HS-27A (cell line): Measurements from ENCODE around the gene ACVR2B.
A peak's percentile ranks its signal among the peaks of the same experiment; 100 is the strongest.

ENCODE experiments used
- DNase-seq: peaks from one replicate; pipeline ENCODE4 v3.0.0-alpha.2; 2012; ENCODE audit warnings: low read depth, missing footprints

Gene ACVR2B

DNA sequence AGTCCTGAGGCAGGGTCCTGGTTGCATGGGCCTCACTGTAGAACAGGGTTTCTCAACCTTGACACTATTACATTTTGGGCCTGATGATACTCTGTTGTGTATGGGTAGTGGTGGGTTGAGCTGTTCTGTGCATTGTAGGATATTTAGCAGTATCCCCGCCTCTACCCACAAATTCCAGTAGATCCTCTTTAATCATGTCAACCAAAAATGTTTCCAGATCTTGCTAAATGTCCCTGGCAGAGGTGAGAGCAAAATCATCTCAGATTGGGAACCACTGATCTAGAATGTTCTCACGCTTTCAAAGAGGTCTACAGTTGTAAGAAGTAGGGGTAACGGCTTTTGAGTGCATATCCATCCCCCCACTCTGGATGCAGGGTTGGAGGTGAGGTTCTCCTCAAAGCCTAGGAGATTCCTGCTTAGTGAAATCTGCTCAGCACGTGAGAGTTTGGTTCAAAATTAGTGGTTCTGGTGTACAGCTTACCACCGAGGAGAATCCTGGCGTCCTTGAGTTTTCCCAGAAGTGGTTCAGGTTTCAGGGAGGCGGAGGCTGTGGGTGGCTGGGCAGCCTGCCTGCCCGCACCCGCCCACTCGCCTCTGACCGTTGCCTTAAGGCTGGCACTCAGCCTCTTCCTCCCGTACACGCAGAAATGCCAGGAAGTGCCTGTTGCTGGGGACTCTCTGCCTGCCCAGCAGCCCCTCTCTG lies 5.3 kb downstream of the ACVR2B start:
- DNase-seq: no peak

GRCh38 chr3:38459499-38460048 lies 5.9 kb downstream of the ACVR2B start:
- no peak for DNase-seq

- no peak for DNase-seq
Measured at GRCh38 chr3:38460377-38461270, 6.9 kb downstream of the ACVR2B start.

- no peak for DNase-seq
Measured at GRCh38 chr3:38465588-38466154, 12.0 kb downstream of the ACVR2B start.

DNA sequence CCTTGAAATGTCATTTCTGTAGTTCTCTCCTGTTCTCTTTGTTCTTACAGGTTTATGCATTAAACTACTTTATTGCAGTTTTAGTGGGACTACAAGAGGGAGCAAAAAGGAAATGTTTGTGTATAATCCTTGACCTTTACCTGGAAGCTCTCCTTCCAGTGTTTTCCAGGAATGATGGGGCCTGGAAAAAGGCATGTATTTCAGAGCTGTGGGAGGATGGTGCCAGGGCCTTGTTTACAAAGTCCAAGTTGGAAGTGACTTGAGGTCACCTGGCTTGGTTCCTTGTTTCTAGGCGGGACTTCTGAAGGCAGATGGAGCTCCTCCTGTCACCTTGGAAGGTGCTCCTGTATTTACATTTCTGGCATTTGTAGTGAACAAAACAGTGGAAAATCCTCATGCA lies 15.1 kb downstream of the ACVR2B start:
- DNase-seq: no peak

DNA sequence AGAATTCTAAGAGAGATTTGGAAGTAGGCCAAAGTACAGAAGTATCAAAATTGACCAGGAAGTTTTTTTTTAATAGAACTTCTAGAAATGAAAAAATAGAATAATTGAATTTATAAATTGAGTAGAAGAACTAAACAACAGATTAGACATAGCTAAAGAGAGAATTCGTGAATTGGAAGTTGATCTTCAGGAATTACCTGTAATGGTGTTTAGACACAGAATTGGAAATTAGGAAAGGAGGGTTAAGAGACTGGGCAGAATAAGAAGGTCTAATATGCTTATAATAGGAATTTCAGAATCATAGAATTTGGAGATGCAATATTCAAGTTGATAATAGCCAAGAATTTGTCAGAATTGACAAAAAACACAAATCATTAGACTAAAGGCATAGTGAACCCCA lies 16.2 kb downstream of the ACVR2B start:
- DNase-seq: no peak

GRCh38 chr3:38471260-38471857 lies 17.7 kb downstream of the ACVR2B start:
- DNase-seq: no peak

GRCh38 chr3:38472342-38472741 lies 18.7 kb downstream of the ACVR2B start:
- no peak for DNase-seq

- DNase-seq: no peak
Measured at GRCh38 chr3:38473229-38473628, 19.5 kb downstream of the ACVR2B start.

GRCh38 chr3:38474928-38475605 lies 21.4 kb downstream of the ACVR2B start:
- DNase-seq: no peak

GRCh38 chr3:38475716-38476115 lies 22.0 kb downstream of the ACVR2B start:
- DNase-seq: no peak

DNA sequence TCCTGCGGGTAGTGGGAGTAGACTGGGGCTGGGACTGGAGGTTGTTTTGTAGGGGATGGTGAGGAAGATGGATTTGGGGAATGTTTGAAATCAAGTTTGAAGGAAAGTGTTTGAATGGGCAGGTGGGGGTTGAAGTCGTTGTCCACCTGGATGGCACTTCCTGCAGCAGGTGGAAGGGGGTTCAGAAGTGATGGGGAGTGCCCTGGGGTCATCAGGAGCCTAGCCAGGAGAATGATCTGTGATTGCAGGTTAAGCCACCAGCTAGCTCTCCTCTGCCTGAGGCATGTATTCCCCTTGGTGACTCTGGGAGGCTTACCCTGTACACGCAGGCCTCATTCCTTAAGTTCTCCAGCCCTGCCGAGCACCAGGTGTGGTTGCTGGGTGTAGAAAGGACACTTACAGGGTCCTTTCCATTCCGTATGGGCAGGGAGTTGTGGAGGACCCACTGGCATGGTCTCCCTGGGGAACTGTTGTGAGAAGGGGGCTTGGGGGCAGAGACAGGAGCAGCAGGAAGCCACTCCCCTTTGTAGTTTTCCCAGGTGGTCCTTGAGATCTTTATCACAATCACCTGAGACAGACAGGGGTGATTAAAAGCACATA lies 22.6 kb downstream of the ACVR2B start:
- no peak for DNase-seq

DNA sequence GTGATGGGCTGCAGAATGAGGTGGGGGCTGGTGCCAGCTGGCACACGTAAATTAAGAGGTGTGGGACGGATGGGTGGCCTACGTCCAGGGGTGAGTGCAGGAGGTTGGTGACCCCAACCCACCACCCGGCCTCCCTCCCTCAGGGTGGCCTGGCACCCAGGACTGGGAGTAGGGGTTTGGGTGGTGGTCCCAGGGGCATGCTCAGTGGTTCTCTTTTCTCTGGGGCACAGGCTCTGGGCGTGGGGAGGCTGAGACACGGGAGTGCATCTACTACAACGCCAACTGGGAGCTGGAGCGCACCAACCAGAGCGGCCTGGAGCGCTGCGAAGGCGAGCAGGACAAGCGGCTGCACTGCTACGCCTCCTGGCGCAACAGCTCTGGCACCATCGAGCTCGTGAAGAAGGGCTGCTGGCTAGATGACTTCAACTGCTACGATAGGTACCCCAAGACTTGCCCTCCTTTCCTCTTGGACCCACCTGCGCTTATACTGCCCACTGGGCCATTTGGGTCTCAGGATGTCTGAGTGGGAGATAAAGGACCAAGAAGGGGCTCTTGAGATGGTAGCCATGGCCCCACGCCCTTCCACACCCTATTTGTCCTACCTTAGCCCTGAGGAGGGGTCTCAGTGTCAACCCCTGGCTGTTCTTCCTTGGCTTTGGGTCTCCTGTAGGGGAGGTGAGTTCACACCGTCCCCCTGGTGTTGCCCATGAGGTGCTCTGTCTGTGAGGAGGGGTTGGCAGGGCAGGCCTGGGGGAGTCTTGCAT lies 23.5 kb downstream of the ACVR2B start:
- DNase-seq: no peak

DNA sequence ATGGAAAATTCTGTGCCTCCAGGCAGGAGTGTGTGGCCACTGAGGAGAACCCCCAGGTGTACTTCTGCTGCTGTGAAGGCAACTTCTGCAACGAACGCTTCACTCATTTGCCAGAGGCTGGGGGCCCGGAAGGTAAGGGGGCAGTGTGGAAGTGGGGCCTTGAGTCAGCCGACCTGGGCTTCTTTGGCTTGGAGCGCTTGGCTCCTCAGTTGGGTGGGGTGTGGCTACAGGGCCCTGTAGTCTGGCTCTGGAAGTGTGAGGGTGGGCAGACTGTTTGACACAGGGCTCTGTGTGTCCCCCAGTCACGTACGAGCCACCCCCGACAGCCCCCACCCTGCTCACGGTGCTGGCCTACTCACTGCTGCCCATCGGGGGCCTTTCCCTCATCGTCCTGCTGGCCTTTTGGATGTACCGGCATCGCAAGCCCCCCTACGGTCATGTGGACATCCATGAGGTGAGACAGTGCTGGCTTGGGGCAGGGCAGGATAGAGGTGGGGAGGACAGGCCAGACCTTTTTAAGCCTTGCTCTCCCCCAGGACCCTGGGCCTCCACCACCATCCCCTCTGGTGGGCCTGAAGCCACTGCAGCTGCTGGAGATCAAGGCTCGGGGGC lies 24.3 kb downstream of the ACVR2B start:
- DNase-seq: no peak

- no peak for DNase-seq
Measured at GRCh38 chr3:38478901-38479300, 25.2 kb downstream of the ACVR2B start.

DNA sequence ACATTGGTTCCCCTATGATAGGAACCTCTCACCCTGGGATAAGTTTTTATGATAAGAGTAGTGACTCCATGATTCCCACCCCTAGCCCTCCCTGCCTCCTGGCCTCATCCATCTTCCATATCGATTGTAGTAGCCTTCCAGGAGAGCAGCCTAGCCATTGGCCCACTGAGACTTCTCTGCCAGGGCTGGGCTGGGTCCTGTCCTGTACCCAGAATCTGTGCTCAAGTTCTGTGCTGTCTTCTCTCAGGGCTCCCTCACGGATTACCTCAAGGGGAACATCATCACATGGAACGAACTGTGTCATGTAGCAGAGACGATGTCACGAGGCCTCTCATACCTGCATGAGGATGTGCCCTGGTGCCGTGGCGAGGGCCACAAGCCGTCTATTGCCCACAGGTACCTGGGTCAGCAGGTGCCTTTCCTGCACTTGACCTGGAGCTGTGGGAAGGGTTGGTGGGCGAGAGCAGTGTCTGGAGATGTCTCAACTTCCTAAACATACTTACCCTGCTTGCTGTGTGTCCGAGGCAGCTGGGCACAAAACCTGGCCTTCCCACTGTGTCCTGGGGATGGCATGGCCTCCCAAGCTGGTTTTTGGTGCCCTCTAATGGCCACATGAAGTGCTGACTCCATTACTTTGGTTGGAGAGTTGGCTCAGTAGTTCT lies 25.9 kb downstream of the ACVR2B start:
- DNase-seq: peak; percentile 31

GRCh38 chr3:38480093-38480445 lies 26.4 kb downstream of the ACVR2B start:
- no peak for DNase-seq

DNA sequence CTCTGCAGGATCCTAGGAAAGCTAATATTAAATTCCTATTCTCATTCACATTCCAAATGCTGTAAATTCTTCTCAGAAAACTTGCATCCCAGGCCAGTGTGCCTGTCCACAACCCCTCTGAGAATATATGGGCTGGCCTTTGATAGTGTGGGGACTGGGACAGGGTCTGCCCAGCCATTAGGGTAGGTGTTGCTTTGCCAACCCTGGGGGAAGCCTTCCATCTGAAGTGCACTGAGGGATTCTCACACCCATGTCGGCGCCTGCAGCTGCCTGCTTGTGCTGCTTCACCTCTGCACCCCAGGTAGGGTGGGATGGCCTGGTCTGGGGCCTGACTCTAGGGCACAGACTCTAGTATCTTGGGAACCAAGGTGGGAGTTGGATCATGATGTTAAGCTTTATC lies 27.2 kb downstream of the ACVR2B start:
- no peak for DNase-seq

DNA sequence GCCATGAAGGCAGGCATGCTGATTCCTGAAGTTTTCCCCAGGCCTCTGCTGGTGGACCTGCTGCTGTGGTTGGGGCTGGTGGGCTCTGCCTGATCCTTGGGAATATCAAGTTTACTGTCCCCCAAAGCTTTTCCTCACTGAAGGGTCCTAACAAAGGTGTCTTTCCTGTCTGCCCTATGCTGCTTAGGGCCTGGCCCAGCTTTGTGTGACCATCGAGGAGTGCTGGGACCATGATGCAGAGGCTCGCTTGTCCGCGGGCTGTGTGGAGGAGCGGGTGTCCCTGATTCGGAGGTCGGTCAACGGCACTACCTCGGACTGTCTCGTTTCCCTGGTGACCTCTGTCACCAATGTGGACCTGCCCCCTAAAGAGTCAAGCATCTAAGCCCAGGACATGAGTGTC lies 29.3 kb downstream of the ACVR2B start:
- no peak for DNase-seq

DNA sequence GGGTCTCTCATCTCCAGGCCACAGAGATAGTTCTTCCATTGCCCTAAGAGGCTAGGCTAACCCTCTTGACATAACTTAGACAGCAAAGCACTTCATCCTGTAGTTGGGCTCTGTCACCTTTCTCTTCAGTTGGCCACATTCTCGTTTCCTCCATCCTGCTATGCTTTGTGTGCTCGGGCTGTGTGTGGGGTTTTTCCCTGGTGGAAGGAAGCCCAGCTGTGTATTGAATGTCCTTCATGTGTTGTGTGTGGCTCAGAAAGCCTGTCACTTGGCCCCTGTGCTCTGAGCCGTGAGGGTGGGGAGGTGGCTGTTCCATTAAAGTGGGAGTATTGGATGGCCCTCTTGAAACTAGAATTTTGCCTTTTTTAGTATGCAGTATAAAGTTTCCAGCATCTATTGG lies 33.6 kb downstream of the ACVR2B start:
- no peak for DNase-seq
